Caco-2 (cell line): Measurements from ENCODE around the gene GNPDA2. TPM values are rescaled to one million over a fixed set of nuclear protein-coding genes. Genes with fewer than 3 reads are reported as not detected.

Experiments used
- BruUV-seq: library from RNA; stranded (reverse); fragments of 400-500 nt; replicated peaks from 2 replicates; lab custom pipeline; 2021; lab: Mats Ljungman, UMichigan
- CTCF ChIA-PET: fragments of 300-600 bp; sonication (Branson Sonifier 250); formaldehyde crosslinking; loops from one replicate; lab custom pipeline; 2022; ENCODE audit warnings: antibody characterized with exemption; lab: Charles Lee
- POLR2A ChIA-PET: fragments of 300-600 bp; sonication (Branson Sonifier 250); formaldehyde crosslinking; loops from one replicate; lab custom pipeline; 2022; ENCODE audit warnings: antibody characterized with exemption; lab: Charles Lee
- DNase-seq, 2 experiments: peaks; one replicate each; pipeline versions ENCODE4 v3.0.0 to v3.0.0-alpha.2; 2020 to 2022
- H3K27me3 ChIP-seq: replicated peaks from 2 replicates; pipeline ENCODE4 v1.6.0; 2011; ENCODE audit warnings: low read length; ENCODE audit not compliant: control insufficient read depth, insufficient read depth
- H3K36me3 ChIP-seq: 2 replicates; pipeline ENCODE4 v1.5.1; 2011; ENCODE audit warnings: low read length; ENCODE audit not compliant: control insufficient read depth, insufficient read depth
- H3K4me1 ChIP-seq: fragments of 250-450 bp; sonication (Bioruptor Pico); 2 replicates; pipeline ENCODE4 v1.5.1; 2020; ENCODE audit warnings: mild to moderate bottlenecking
- H3K4me3 ChIP-seq: 2 replicates; pipeline ENCODE4 v1.5.1; 2011; ENCODE audit warnings: low read depth, mild to moderate bottlenecking, control low read depth, low read length
- H3K9me3 ChIP-seq: fragments of 250-450 bp; sonication (Bioruptor Pico); 2 replicates; pipeline ENCODE4 v1.5.1; 2020; ENCODE audit warnings: mild to moderate bottlenecking, moderate library complexity
- H3K27ac Mint-ChIP-seq: one replicate; pipeline ENCODE4 v1.8.0; 2022; ENCODE audit warnings: mixed read lengths; ENCODE audit not compliant: unreplicated experiment
- H3K27me3 Mint-ChIP-seq: one replicate; pipeline ENCODE4 v1.8.0; 2022; ENCODE audit warnings: mixed read lengths; ENCODE audit not compliant: insufficient read depth, unreplicated experiment
- H3K36me3 Mint-ChIP-seq: one replicate; pipeline ENCODE4 v1.8.0; 2022; ENCODE audit warnings: mild to moderate bottlenecking, mixed read lengths; ENCODE audit not compliant: insufficient read depth, unreplicated experiment
- H3K4me1 Mint-ChIP-seq: one replicate; pipeline ENCODE4 v1.8.0; 2022; ENCODE audit warnings: low read depth, mixed read lengths; ENCODE audit not compliant: unreplicated experiment
- H3K4me3 Mint-ChIP-seq: one replicate; pipeline ENCODE4 v1.8.0; 2022; ENCODE audit warnings: mild to moderate bottlenecking, moderate library complexity, mixed read lengths; ENCODE audit not compliant: unreplicated experiment
- H3K9me3 Mint-ChIP-seq: one replicate; pipeline ENCODE4 v1.8.0; 2022; ENCODE audit warnings: mixed read lengths; ENCODE audit not compliant: unreplicated experiment
- CTCF ChIP-seq, 2 experiments: fragments of 200-600 bp in 1 of 2; IDR thresholded peaks; 1 replicate in 1 of 2; 2 replicates in 1 of 2; pipeline versions ENCODE4 v1.5.1 to v1.8.0; 2011 to 2022; ENCODE audit warnings: antibody characterized with exemption in 1 of 2, control low read depth in 1 of 2, inconsistent platforms in 1 of 2, low read depth in 1 of 2, low read length in 1 of 2, mild to moderate bottlenecking in 1 of 2, moderate library complexity in 1 of 2; ENCODE audit not compliant: insufficient read depth in 1 of 2, severe bottlenecking in 1 of 2, unreplicated experiment in 1 of 2
- intact Hi-C: fragments of 100-400 bp; cut with micrococcal nuclease; formaldehyde crosslinking; loops from one replicate; pipeline ENCODE4 v1.10.0; 2022; ENCODE audit not compliant: unreplicated experiment
- total RNA-seq: library from RNA; stranded (reverse); gene quantifications from 2 replicates; pipeline ENCODE4 v1.2.3, GENCODE V29; 2022

Gene GNPDA2
- total RNA-seq, 1 experiment from 2014 or later = 4.8 TPM

- ChIA-PET POLR2A (no interaction called here), CTCF (no interaction called here)
- Histone ChIP-seq H3K27me3 (no peaks in the 10 kb centered on the region), H3K4me3 (no peak overlapping the region), H3K9me3 (no peaks in the 10 kb centered on the region), H3K36me3 (no peaks in the 10 kb centered on the region), H3K4me1 (no peaks in the 10 kb centered on the region)
- no TSS peak for BruUV-seq
- Mint-ChIP-seq H3K9me3 (no peaks in the 10 kb centered on the region), H3K4me1 (no peaks in the 10 kb centered on the region), H3K36me3 (no peaks in the 10 kb centered on the region), H3K27me3 (peaks cover 2% of the 10 kb centered on the region), H3K4me3 (no peak overlapping the region), H3K27ac (no peak overlapping the region)
- TF ChIP-seq CTCF (IDR thresholded peaks at IDR 0.05; ENCODE audit: insufficient read depth in 1 of 2, low read depth in 1 of 2, low read length in 1 of 2, severe bottlenecking in 1 of 2, unreplicated experiment in 1 of 2) = no peak
- intact Hi-C loops = no loop called here
- no peak for DNase-seq
Measured at GRCh38 chr4:44766453-44766852, 40.1 kb upstream of the GNPDA2 start.

GRCh38 chr4:44765116-44765515, 38.8 kb upstream of the GNPDA2 start:
- Histone ChIP-seq H3K27me3 (no peaks in the 10 kb centered on the region), H3K36me3 (no peaks in the 10 kb centered on the region), H3K4me1 (no peaks in the 10 kb centered on the region), H3K4me3 (no peak overlapping the region), H3K9me3 (no peaks in the 10 kb centered on the region)
- no peak for DNase-seq
- CTCF ChIA-PET = no interaction called here
- POLR2A ChIA-PET = no interaction called here
- no peaks in the 10 kb centered on the region for H3K36me3 Mint-ChIP-seq
- H3K4me3 Mint-ChIP-seq = no peak overlapping the region
- peaks cover 2% of the 10 kb centered on the region for H3K27me3 Mint-ChIP-seq
- intact Hi-C loops = no loop called here
- no peaks in the 10 kb centered on the region for H3K4me1 Mint-ChIP-seq
- no peak for TF ChIP-seq CTCF (IDR thresholded peaks at IDR 0.05; ENCODE audit: insufficient read depth in 1 of 2, low read depth in 1 of 2, low read length in 1 of 2, severe bottlenecking in 1 of 2, unreplicated experiment in 1 of 2)
- no TSS peak for BruUV-seq
- no peak overlapping the region for H3K27ac Mint-ChIP-seq
- no peaks in the 10 kb centered on the region for H3K9me3 Mint-ChIP-seq

- H3K36me3 Mint-ChIP-seq = no peaks in the 10 kb centered on the region
- no TSS peak for BruUV-seq
- no peaks in the 10 kb centered on the region for H3K4me1 Mint-ChIP-seq
- no peak for DNase-seq
- H3K4me3 ChIP-seq = no peak overlapping the region
- H3K27me3 Mint-ChIP-seq = peaks cover 2% of the 10 kb centered on the region
- H3K9me3 Mint-ChIP-seq = no peaks in the 10 kb centered on the region
- H3K4me3 Mint-ChIP-seq = no peak overlapping the region
- CTCF ChIA-PET = no interaction called here
- no peaks in the 10 kb centered on the region for H3K27me3 ChIP-seq
- POLR2A ChIA-PET = no interaction called here
- H3K9me3 ChIP-seq = no peaks in the 10 kb centered on the region
- intact Hi-C loops = loop anchor here (2.0 kb wide), 1 partner anchor 165 kb away; no protein-coding TSS in a partner anchor
- no peak overlapping the region for H3K27ac Mint-ChIP-seq
- TF ChIP-seq CTCF (IDR thresholded peaks at IDR 0.05; ENCODE audit: insufficient read depth in 1 of 2, low read depth in 1 of 2, low read length in 1 of 2, severe bottlenecking in 1 of 2, unreplicated experiment in 1 of 2) = no peak
- no peaks in the 10 kb centered on the region for H3K36me3 ChIP-seq
- H3K4me1 ChIP-seq = no peaks in the 10 kb centered on the region
Measured at GRCh38 chr4:44761306-44761705, 35.0 kb upstream of the GNPDA2 start.
